ENCODE measurements around the gene HES4.

The HES4 gene

GRCh38 chr1:963746-964525 lies 36.0 kb downstream of the HES4 start:
- DNase-seq = no peak

GRCh38 chr1:963301-963651 lies 36.6 kb downstream of the HES4 start:
- no peak for DNase-seq

- DNase-seq = no peak
Observed at GRCh38 chr1:962381-963300, 37.3 kb downstream of the HES4 start.

GRCh38 chr1:961132-961669 lies 38.7 kb downstream of the HES4 start:
- no peak for DNase-seq

GRCh38 chr1:960363-961131 lies 39.4 kb downstream of the HES4 start, which contains the start of gene KLHL17:
Gene KLHL17 (plus strand): TSS chr1:960584. CDS start chr1:960694, 110 bp downstream.
- DNase-seq = peak; percentile 60 to 73 (median 62)

- DNase-seq = no peak
Observed at GRCh38 chr1:959731-960362, 40.0 kb downstream of the HES4 start.

GRCh38 chr1:958823-959730 lies 40.8 kb downstream of the HES4 start, which contains the start of gene NOC2L:
Gene NOC2L (minus strand): TSS chr1:959256. CDS start chr1:959240, 16 bp downstream.
- DNase-seq = peak; percentile 91 to 98 (median 94)

- no peak for DNase-seq
Observed at GRCh38 chr1:956636-957035, 43.3 kb downstream of the HES4 start.

GRCh38 chr1:955474-955873 lies 44.4 kb downstream of the HES4 start:
- no peak for DNase-seq

GRCh38 chr1:954927-955326 lies 45.0 kb downstream of the HES4 start:
- no peak for DNase-seq

- no peak for DNase-seq
Observed at GRCh38 chr1:953524-954320, 46.2 kb downstream of the HES4 start.

GRCh38 chr1:952603-953002 lies 47.3 kb downstream of the HES4 start:
- no peak for DNase-seq

GRCh38 chr1:952201-952600 lies 47.7 kb downstream of the HES4 start:
- DNase-seq = no peak

- no peak for DNase-seq
Observed at GRCh38 chr1:951364-951763, 48.5 kb downstream of the HES4 start.

GRCh38 chr1:950881-951280 lies 49.0 kb downstream of the HES4 start:
- no peak for DNase-seq

- DNase-seq = no peak
Observed at GRCh38 chr1:950268-950667, 49.6 kb downstream of the HES4 start.

Measured in activated CD4-positive, CD25-positive, alpha-beta regulatory T cell (primary cell).